A549 treated with dexamethasone at 1 μM for 4 hours (cell line): Measurements from ENCODE around the gene KCNH6. TPM values are rescaled to one million over a fixed set of nuclear protein-coding genes. Genes with fewer than 3 reads are reported as not detected.

Experiments used
- total RNA-seq: library from RNA; stranded (reverse); fragments of 200-300 nt; extraction: Qiagen RNA extraction; gene quantifications from 5 replicates; pipeline ENCODE4 v1.2.3, GENCODE V29; 2022

Gene KCNH6, protein sequence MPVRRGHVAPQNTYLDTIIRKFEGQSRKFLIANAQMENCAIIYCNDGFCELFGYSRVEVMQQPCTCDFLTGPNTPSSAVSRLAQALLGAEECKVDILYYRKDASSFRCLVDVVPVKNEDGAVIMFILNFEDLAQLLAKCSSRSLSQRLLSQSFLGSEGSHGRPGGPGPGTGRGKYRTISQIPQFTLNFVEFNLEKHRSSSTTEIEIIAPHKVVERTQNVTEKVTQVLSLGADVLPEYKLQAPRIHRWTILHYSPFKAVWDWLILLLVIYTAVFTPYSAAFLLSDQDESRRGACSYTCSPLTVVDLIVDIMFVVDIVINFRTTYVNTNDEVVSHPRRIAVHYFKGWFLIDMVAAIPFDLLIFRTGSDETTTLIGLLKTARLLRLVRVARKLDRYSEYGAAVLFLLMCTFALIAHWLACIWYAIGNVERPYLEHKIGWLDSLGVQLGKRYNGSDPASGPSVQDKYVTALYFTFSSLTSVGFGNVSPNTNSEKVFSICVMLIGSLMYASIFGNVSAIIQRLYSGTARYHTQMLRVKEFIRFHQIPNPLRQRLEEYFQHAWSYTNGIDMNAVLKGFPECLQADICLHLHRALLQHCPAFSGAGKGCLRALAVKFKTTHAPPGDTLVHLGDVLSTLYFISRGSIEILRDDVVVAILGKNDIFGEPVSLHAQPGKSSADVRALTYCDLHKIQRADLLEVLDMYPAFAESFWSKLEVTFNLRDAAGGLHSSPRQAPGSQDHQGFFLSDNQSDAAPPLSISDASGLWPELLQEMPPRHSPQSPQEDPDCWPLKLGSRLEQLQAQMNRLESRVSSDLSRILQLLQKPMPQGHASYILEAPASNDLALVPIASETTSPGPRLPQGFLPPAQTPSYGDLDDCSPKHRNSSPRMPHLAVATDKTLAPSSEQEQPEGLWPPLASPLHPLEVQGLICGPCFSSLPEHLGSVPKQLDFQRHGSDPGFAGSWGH
- 0.02 to 0.06 TPM (median 0.05 TPM) in 3 of 5 replicates, not detected in the others for total RNA-seq

DNA sequence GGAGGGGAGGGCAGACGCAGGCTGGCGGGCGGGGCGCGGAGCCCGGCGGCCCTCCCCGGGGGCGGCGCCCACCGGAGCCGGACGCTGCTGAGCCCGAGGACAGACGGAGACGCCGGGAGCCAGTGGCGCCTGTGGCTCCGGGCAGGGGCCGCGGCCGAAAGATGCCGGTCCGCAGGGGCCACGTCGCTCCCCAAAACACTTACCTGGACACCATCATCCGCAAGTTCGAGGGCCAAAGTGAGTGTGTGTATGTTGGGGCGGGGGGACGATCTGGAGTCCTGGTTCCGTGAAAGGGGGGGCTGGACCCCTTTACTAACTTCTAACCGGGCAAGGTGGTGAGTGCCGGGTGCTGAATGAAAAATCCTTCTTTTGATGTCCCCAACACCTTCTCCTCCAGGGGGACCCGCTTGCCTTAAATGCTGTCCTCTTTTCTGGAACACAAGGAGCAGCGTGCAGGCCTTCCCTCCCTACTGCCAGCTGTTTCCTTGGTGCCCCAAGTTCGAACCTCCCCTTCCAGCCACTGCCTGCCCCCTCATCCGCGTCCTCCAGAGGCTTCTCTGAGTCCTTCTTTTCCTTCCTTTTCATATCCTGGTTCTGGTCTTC, at the start of gene KCNH6:
Gene KCNH6, plus strand, starts transcription at position 106 of the 603 bp plus-strand sequence. Its CDS starts 56 bp downstream, at position 162.

DNA sequence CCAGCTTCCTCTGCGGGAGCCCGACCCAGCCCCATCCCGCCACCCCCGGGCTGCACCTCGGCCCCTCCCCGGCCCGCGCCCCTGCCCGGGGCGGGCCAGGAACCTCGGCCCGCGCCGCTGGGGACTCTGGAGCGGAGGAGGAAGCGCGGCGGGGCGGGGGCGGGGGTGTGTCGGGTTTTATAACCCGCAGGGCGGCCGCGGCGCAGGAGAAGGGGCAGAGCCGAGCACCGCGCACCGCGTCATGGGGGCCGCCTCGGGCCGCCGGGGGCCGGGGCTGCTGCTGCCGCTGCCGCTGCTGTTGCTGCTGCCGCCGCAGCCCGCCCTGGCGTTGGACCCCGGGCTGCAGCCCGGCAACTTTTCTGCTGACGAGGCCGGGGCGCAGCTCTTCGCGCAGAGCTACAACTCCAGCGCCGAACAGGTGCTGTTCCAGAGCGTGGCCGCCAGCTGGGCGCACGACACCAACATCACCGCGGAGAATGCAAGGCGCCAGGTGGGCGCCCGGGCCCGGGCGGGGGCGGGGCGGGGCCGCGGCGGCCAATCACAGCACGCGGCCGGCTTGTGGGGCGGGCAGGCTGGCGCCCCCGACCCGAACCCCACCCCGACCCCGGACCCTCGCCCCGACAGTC, 46.2 kb upstream of the KCNH6 start, which contains the start of gene ACE:
Gene ACE, plus strand, starts transcription at position 208 of the 626 bp plus-strand sequence. Its CDS starts 34 bp downstream, at position 242.

DNA sequence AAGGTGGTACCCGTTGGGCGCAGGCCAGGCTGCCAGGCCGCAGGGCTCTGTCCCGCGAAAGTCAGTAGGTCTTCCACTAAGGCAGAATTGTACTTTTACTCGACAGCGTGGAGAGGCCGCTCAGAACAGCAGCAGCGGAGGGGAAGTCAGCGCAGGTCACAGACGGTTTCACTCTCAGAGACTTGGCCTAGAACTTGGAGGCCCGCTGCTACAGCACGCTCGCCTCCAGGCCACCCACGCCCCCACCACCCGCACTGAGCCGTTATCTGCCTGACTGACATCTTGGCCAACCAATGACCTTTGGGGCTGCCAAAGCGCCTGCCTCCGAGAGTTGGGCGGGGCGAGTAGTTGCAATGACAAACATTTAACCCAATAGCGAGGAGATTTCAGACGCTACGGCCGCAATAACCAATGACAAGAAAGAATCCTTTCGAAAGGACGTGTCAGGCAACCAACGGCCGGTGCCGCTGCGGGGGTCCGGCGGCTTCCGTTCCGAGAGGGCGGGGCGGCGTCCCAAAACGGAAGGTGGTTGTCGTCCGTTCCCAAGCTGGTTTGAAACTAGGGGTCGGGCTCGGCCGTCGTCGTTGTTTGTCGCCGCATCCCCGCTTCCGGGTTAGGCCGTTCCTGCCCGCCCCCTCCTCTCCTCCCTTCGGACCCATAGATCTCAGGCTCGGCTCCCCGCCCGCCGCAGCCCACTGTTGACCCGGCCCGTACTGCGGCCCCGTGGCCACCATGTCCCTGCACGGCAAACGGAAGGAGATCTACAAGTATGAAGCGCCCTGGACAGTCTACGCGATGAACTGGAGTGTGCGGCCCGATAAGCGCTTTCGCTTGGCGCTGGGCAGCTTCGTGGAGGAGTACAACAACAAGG, 27.0 kb downstream of the KCNH6 start, which contains the start of gene DCAF7:
Gene DCAF7, plus strand, starts transcription at position 532 of the 871 bp plus-strand sequence. Its CDS starts 201 bp downstream, at position 733.

Other genes with a start within 250 kb of the KCNH6 start
- 28.9 to 36.6 TPM (median 35.7 TPM) in 5 replicates for gene CYB561, start 77.1 kb upstream of the KCNH6 start, total RNA-seq
- 1.5 to 4.5 TPM (median 3.4 TPM) in 5 replicates for gene ACE, start 46.3 kb upstream of the KCNH6 start, total RNA-seq
- 42.0 to 67.7 TPM (median 62.1 TPM) in 5 replicates for gene DCAF7, start 27.1 kb downstream of the KCNH6 start, total RNA-seq
- gene TACO1, start 77.5 kb downstream of the KCNH6 start, total RNA-seq: 55.6 to 57.7 TPM (median 56.5 TPM) in 5 replicates
- 13.5 to 20.5 TPM (median 18.4 TPM) in 5 replicates for gene MAP3K3, start 99.1 kb downstream of the KCNH6 start, total RNA-seq
- 8.1 to 11.2 TPM (median 8.9 TPM) in 5 replicates for gene LIMD2, start 176.8 kb downstream of the KCNH6 start, total RNA-seq
- gene STRADA, start 218.4 kb downstream of the KCNH6 start, total RNA-seq: 23.1 to 28.9 TPM (median 26.1 TPM) in 5 replicates